ENCODE results near the gene SSBP4.

Gene SSBP4

GRCh38 chr19:18453269-18454024 is 34.2 kb downstream of the SSBP4 start:
- CTCF ChIA-PET = interaction anchor here (0.6 to 2.4 kb wide), 6 partner anchors 10 to 393 kb away, joined by 3 to 9 read pairs (median 3); no protein-coding TSS in a partner anchor

GRCh38 chr19:18456279-18456678 is 37.1 kb downstream of the SSBP4 start:
- no peaks in the 10 kb centered on the region for H3K4me1 ChIP-seq (ENCODE audit: control insufficient read depth, insufficient read depth, low read length)
- POLR2A ChIA-PET = no interaction called here
- no peak overlapping the region for H3K4me3 ChIP-seq (ENCODE audit: low read depth, low read length)
- TF ChIP-seq ZNF133 (tag by site-specific recombination; IDR thresholded peaks at IDR 0.05) = no peak
- TF ChIP-seq ZNF791 (tag by site-specific recombination; IDR thresholded peaks at IDR 0.05) = no peak
- no peak for TF ChIP-seq SP7 (tag by site-specific recombination; IDR thresholded peaks at IDR 0.05)
- no peak for TF ChIP-seq ZNF112 (tag by site-specific recombination; IDR thresholded peaks at IDR 0.05)
- no peaks in the 10 kb centered on the region for H3K9me3 ChIP-seq (ENCODE audit: control insufficient read depth, insufficient read depth, low read depth, low read length)
- CTCF ChIA-PET = interaction anchor here (0.6 to 1.6 kb wide), 2 partner anchors 10 to 13 kb away, joined by 4 to 8 read pairs; no protein-coding TSS in a partner anchor
- no peak overlapping the region for H3K27ac ChIP-seq (ENCODE audit: extremely low read depth, low read depth, low read length)
- peaks cover 4 to 32% of the 10 kb centered on the region in 2 experiments; a peak in 2 of 3 replicates for H3K36me3 ChIP-seq (ENCODE audit: control insufficient read depth in 2 of 2, insufficient read depth in 1 of 2, low read length in 2 of 2)

More at GRCh38 chr19:18453269-18454024, 34.2 kb downstream of the SSBP4 start:
- Histone ChIP-seq H3K36me3 (ENCODE audit: control insufficient read depth in 2 of 2, insufficient read depth in 1 of 2, low read length in 2 of 2) (peaks cover 4 to 36% of the 10 kb centered on the region in 2 experiments; a peak in 2 of 3 replicates), H3K4me1 (ENCODE audit: control insufficient read depth, insufficient read depth, low read length) (no peaks in the 10 kb centered on the region), H3K27ac (ENCODE audit: extremely low read depth, low read depth, low read length) (no peak overlapping the region), H3K9me3 (ENCODE audit: control insufficient read depth, insufficient read depth, low read depth, low read length) (no peaks in the 10 kb centered on the region), H3K4me3 (ENCODE audit: low read depth, low read length) (no peak overlapping the region)
- peak; percentile 87 for TF ChIP-seq KLF1 (tag by site-specific recombination; IDR thresholded peaks at IDR 0.05)
- no peak for TF ChIP-seq ZNF768 (tag by site-specific recombination; IDR thresholded peaks at IDR 0.05)
- peak; percentile 57 for TF ChIP-seq ZNF121 (tag by site-specific recombination; IDR thresholded peaks at IDR 0.05)
- TF ChIP-seq, protein P1, sequence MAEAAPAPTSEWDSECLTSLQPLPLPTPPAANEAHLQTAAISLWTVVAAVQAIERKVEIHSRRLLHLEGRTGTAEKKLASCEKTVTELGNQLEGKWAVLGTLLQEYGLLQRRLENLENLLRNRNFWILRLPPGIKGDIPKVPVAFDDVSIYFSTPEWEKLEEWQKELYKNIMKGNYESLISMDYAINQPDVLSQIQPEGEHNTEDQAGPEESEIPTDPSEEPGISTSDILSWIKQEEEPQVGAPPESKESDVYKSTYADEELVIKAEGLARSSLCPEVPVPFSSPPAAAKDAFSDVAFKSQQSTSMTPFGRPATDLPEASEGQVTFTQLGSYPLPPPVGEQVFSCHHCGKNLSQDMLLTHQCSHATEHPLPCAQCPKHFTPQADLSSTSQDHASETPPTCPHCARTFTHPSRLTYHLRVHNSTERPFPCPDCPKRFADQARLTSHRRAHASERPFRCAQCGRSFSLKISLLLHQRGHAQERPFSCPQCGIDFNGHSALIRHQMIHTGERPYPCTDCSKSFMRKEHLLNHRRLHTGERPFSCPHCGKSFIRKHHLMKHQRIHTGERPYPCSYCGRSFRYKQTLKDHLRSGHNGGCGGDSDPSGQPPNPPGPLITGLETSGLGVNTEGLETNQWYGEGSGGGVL (tag by site-specific recombination; IDR thresholded peaks at IDR 0.05) = no peak
- no peak for TF ChIP-seq MEIS1 (CRISPR knock-in tag; IDR thresholded peaks at IDR 0.05; ENCODE audit: borderline replicate concordance)
- TF ChIP-seq KLF17 (tag by site-specific recombination; IDR thresholded peaks at IDR 0.05) = peak; percentile 72
- POLR2A ChIA-PET = no interaction called here

- CTCF ChIA-PET = interaction anchor here (0.6 to 1.6 kb wide), 2 partner anchors 9 to 12 kb away, joined by 4 to 8 read pairs; no protein-coding TSS in a partner anchor
- peaks cover 4 to 37% of the 10 kb centered on the region in 2 experiments; a peak in 2 of 3 replicates for H3K36me3 ChIP-seq (ENCODE audit: control insufficient read depth in 2 of 2, insufficient read depth in 1 of 2, low read length in 2 of 2)
- POLR2A ChIA-PET = interaction anchor here (0.6 kb wide), 1 partner anchor 13 kb away, joined by 3 read pairs; no protein-coding TSS in a partner anchor
- TF ChIP-seq ZNF302 (tag by site-specific recombination; IDR thresholded peaks at IDR 0.05; ENCODE audit: low read depth) = no peak
- no peak for TF ChIP-seq ZNF138 (tag by site-specific recombination; IDR thresholded peaks at IDR 0.05; ENCODE audit: borderline replicate concordance)
- TF ChIP-seq ZIC2 (tag by site-specific recombination; IDR thresholded peaks at IDR 0.05) = 0 out of 2 replicates have a peak, but pooled peaks have one; percentile 0
- peak; percentile 67; the same call in 1 of the 2 replicates for TF ChIP-seq ZBTB6 (tag by site-specific recombination; IDR thresholded peaks at IDR 0.05)
- no peak overlapping the region for H3K4me3 ChIP-seq (ENCODE audit: low read depth, low read length)
- H3K27ac ChIP-seq (ENCODE audit: extremely low read depth, low read depth, low read length) = no peak overlapping the region
- no peaks in the 10 kb centered on the region for H3K9me3 ChIP-seq (ENCODE audit: control insufficient read depth, insufficient read depth, low read depth, low read length)
- no peaks in the 10 kb centered on the region for H3K4me1 ChIP-seq (ENCODE audit: control insufficient read depth, insufficient read depth, low read length)
Observed at GRCh38 chr19:18456974-18457373, 37.8 kb downstream of the SSBP4 start.
